ENCODE measurements around the gene VCAM1. TPM values are rescaled to one million over a fixed set of nuclear protein-coding genes. Genes with fewer than 3 reads are reported as not detected.
"Not testable (repeated sequence)": the region's sequence is repeated elsewhere in the genome, so short reads cannot be mapped to it uniquely, and the experiment has no call there.

VCAM1 gene
- total and polyA plus RNA-seq, 5 experiments from 2014 or later: 1.6 TPM; not detected in 4

DNA sequence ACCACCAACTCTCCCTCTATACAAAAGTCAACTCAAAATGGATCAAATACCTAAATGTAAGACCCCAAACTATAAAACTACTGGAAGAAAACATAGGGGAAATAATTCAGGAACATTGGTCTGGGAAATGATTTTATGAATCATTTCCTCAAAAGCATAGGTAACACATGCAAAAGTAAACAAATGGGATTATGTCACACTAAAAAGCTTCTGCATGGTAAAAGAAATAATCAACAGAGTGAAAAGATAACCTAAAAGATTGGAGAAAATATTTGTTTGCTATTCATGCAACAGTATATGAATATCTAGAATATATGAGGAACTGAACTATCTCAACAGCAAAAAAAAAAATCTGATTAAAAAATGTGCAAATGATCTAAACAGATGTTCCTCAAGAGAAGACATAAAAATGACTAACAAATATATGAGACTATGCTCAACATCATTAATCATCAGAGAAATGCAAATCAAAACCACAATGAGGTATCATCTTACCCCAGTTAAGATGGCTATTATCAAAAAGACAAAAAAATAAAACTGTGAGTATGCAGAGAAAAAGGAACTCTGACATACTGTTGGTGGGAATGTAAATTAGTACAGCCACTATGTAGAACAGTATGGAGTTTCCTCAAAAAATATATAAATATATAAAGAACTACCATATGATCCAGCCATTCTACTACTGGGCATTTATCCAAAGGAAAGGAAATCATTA lies 47.8 kb downstream of the VCAM1 start:
- POLR2A ChIA-PET: no interaction called here
- Mint-ChIP-seq H3K4me3 (no peak overlapping the region), H3K27me3 (peaks cover 0 to 4% (median 1%) of the 10 kb centered on the region in 5 donors), H3K36me3 (no peaks in the 10 kb centered on the region), H3K9me3 (no peaks in the 10 kb centered on the region), H3K4me1 (no peaks in the 10 kb centered on the region), H3K27ac (no peak overlapping the region)
- DNase-seq (no peak), ATAC-seq (no peak)

DNA sequence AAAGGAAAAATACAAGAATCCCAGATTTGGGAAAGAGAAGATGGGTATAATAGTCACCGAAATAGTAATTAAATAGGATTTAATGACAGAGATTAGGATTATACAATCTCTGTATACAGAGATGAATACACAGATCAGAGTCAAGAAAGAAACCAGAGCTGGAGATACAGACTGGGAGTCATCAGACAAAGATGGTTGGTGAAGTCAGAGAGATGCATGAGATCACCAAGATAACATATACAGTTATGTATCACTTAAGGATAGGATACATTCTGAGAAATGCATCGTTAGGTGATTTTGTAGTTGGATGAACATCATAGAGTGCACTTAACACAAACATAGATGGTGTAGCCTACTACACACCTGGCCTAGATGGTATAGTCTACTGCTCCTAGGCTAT lies 49.8 kb downstream of the VCAM1 start:
- Mint-ChIP-seq H3K4me1 (no peaks in the 10 kb centered on the region), H3K9me3 (no peaks in the 10 kb centered on the region), H3K27ac (no peak overlapping the region), H3K4me3 (no peak overlapping the region), H3K36me3 (no peaks in the 10 kb centered on the region), H3K27me3 (peaks cover 0 to 4% (median 0%) of the 10 kb centered on the region in 5 donors)
- POLR2A ChIA-PET: no interaction called here
- no peak for DNase-seq
- ATAC-seq: no peak

DNA sequence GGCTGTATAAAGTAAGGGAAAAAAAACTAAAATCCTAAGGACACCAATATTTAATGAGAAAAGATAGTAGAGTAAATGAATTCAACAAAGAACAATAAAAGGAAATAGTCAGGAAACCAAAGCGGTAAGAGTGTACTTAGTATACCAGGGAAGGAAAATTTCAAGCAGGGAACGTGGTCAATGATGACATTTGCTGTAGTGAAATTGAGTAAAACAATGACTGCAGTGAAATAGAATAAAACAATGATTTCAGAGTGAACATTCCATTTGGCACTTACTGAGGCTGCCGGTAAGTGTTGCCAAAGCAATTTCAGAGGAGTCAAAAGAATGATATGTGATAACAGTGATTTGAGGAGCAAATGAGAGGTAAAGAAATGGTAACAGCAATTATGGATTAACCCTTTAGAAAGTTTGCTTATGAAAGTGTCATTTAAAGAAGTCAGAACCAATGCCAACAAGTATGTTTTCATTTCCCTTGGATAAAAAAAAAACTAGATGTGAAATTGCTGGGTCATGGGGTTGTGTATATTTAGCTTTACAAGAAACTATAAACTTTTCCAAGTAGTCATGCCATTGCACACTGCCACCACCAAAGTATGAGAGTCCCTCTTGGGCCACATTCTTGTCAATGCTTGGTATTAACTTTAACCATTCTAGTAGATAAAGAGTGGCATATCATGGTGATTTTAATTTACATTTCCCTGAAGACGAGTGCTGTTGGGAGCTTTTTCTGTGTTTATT lies 50.5 kb downstream of the VCAM1 start:
- no peak for DNase-seq
- POLR2A ChIA-PET: no interaction called here
- H3K27ac Mint-ChIP-seq: no peak overlapping the region
- H3K27me3 Mint-ChIP-seq: peaks cover 0 to 2% (median 0%) of the 10 kb centered on the region in 5 donors
- ATAC-seq: no peak
- H3K4me1 Mint-ChIP-seq: no peaks in the 10 kb centered on the region
- H3K4me3 Mint-ChIP-seq: no peak overlapping the region
- no peaks in the 10 kb centered on the region for H3K36me3 Mint-ChIP-seq
- H3K9me3 Mint-ChIP-seq: no peaks in the 10 kb centered on the region

DNA sequence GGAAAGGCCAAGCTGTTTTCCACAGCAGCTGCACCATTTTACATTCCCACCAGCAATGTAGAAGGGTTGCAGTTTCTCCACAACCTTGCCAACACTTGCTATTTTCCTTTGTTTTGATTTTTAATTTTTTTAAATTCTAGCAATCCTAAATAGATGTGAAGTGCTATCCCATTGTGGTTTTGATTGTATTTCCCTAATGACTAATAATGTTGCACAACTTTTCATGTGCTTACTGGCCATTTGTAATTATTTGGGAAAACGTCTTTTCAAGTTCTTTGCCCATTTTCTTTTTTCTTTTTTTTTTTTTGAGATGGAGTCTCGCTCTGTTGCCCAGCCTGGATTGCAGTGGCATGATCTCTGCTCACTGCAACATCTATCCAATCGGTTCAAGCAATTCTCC lies 53.9 kb downstream of the VCAM1 start:
- no peak overlapping the region for H3K4me3 Mint-ChIP-seq
- DNase-seq (no peak), ATAC-seq (no peak)
- peaks cover 0 to 3% (median 0%) of the 10 kb centered on the region in 5 donors for H3K27me3 Mint-ChIP-seq
- H3K36me3 Mint-ChIP-seq: no peaks in the 10 kb centered on the region
- H3K4me1 Mint-ChIP-seq: no peaks in the 10 kb centered on the region
- H3K27ac Mint-ChIP-seq: no peak overlapping the region
- H3K9me3 Mint-ChIP-seq: no peaks in the 10 kb centered on the region
- POLR2A ChIA-PET: no interaction called here

DNA sequence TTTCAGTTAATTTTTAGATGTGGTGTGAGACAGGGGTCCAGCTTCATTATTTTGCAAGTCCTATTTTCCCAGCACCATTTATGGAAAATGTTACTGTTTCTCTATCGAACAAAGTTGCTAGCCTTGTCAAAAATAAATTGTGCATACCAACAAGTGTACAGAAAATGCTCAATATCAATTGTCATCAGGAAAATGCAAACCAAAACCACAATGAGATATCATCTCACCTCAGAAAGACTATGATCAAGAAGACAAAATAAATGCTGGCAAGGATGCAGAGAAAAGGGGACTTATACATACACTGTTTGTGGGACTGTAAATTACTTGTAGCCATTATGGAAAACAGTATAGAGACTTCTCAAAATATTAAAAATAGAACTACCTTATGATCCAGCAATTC lies 54.8 kb downstream of the VCAM1 start:
- Mint-ChIP-seq H3K4me1 (no peaks in the 10 kb centered on the region), H3K27ac (no peak overlapping the region), H3K36me3 (peaks cover 0 to 6% (median 0%) of the 10 kb centered on the region in 3 donors), H3K9me3 (peaks cover 0 to 4% (median 0%) of the 10 kb centered on the region in 9 donors), H3K4me3 (no peak overlapping the region), H3K27me3 (peaks cover 0 to 9% (median 7%) of the 10 kb centered on the region in 5 donors)
- DNase-seq: no peak
- ATAC-seq: no peak
- POLR2A ChIA-PET: no interaction called here

DNA sequence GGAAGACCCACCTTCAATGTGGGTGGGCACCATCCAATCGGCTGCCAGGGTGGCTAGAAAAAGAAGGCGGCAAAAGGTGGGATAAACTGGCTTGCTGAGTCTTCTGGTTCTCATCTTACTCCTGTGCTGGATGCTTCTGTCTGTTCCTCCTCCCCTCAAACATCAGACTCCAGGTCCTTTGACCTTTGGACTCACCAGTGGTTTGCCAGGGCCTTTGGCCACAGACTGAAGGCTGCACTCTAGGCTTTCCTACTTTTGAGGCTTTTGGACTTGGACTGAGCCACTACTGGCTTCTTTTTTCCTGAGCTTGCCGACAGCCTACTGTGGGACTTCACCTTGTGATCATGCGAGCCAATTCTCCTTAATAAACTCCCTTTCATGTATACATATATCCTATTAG lies 55.9 kb downstream of the VCAM1 start:
- no peak for DNase-seq
- Mint-ChIP-seq H3K4me3 (no peak overlapping the region), H3K27me3 (peaks cover 0 to 10% (median 7%) of the 10 kb centered on the region in 5 donors), H3K36me3 (peaks cover 0 to 7% (median 0%) of the 10 kb centered on the region in 3 donors), H3K27ac (no peak overlapping the region), H3K4me1 (no peaks in the 10 kb centered on the region), H3K9me3 (peaks cover 0 to 6% (median 0%) of the 10 kb centered on the region in 9 donors)
- ATAC-seq: no peak
- POLR2A ChIA-PET: no interaction called here

DNA sequence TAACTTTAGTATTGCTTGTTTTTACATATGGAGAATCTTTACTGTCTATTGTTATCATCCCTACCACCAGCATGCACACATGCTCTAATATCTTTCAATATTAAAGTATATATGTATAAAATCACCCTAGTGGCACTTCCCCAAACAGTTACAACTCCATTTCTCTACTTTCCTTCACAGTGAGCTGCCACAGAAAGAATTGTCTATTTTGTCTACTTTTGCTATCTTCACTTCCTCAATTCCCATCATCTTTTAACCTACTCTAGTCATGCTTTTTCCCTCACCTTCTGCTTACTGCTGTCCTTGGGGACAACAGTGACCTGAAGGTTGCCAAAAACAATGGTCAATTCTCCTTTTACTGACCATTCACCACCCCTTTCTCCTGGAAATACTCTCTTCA lies 59.2 kb downstream of the VCAM1 start:
- DNase-seq (no peak), ATAC-seq (no peak)
- Mint-ChIP-seq H3K9me3 (peaks cover 5 to 22% (median 14%) of the 10 kb centered on the region in 9 donors), H3K27me3 (peaks cover 0 to 12% (median 7%) of the 10 kb centered on the region in 5 donors), H3K4me1 (no peaks in the 10 kb centered on the region), H3K4me3 (no peak overlapping the region), H3K27ac (no peak overlapping the region), H3K36me3 (peaks cover 0 to 23% (median 8%) of the 10 kb centered on the region in 3 donors)
- POLR2A ChIA-PET: no interaction called here

DNA sequence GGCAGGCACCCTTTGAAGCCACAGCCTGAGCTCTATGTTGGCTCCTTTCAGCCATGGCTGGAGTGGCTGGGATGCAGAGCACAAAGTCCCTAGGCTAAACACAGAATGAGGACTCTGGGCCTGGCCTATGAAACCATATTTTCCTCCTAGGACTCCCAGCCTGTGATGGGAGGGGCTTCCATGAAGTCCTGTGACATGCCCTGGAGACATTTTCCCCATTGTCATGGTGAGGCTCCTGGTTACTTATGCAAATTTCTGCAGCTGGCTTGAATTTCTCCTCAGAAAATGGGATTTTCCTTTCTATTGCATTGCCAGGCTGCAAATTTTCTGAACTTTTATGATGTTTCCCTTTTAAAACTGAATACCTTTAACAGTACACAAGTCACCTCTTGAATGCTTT lies 61.3 kb downstream of the VCAM1 start:
- H3K27ac Mint-ChIP-seq: no peak overlapping the region
- POLR2A ChIA-PET: no interaction called here
- H3K27me3 Mint-ChIP-seq: peaks cover 0 to 15% (median 9%) of the 10 kb centered on the region in 5 donors
- H3K4me1 Mint-ChIP-seq: peaks cover 0 to 4% (median 3%) of the 10 kb centered on the region in 4 donors
- ATAC-seq (no peak), DNase-seq (no peak)
- no peak overlapping the region for H3K4me3 Mint-ChIP-seq
- peaks cover 5 to 22% (median 14%) of the 10 kb centered on the region in 9 donors for H3K9me3 Mint-ChIP-seq
- peaks cover 0 to 23% (median 8%) of the 10 kb centered on the region in 3 donors for H3K36me3 Mint-ChIP-seq

DNA sequence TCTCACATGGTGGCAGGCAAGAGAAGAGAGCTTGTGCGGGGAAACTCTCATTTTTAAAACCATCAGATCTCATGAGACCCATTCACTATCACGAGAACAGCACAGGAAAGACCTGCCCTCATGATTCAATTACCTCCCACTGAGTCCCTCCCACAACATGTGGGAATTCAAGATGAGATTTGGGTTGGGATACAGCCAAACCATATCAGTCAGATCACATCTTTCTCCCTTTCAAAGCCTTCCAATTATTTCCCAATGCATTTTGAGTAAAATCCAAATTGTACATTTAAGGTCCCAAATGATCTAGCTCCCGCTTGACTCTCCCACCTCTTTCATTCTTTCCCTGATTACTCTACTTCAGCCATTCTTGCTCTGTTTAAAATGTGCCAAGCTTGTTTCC lies 62.2 kb downstream of the VCAM1 start:
- H3K27ac Mint-ChIP-seq, POLR2A ChIA-PET, H3K4me1 Mint-ChIP-seq, ATAC-seq, DNase-seq, H3K4me3 Mint-ChIP-seq: not testable (repeated sequence)
- peaks cover 0 to 23% (median 8%) of the 10 kb centered on the region in 3 donors for H3K36me3 Mint-ChIP-seq
- H3K9me3 Mint-ChIP-seq: peaks cover 5 to 22% (median 14%) of the 10 kb centered on the region in 9 donors
- peaks cover 0 to 16% (median 10%) of the 10 kb centered on the region in 5 donors for H3K27me3 Mint-ChIP-seq

DNA sequence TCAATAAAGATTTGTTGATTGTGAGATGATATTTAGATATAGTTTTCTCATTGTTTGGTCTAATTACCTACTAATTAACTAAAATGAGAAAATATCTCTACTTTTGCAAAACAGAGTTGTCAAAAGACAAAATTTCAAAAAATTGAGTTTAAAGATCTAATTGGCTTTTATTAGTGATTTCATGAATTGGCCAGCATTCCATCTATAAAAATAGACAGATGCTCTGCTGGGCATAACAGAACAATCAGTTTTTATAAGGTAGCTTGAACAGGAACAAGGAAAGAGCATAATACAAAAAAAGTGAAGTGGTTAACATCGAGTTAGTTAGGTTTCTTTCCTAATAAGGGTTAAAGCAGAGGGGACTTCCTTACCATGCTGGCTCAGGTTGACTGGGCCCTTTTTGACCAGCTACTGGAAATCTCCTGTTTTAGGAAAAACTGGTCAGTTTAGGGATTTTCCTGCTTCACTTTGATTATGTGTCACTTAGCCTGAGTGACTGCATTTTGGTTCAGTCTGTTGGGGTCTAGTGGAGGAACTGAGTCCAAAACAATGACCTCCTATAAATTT lies 63.0 kb downstream of the VCAM1 start:
- Mint-ChIP-seq H3K4me3 (no peak overlapping the region), H3K4me1 (peaks cover 0 to 6% (median 3%) of the 10 kb centered on the region in 4 donors), H3K27me3 (peaks cover 0 to 16% (median 9%) of the 10 kb centered on the region in 5 donors), H3K36me3 (peaks cover 0 to 23% (median 8%) of the 10 kb centered on the region in 3 donors), H3K9me3 (peaks cover 5 to 22% (median 14%) of the 10 kb centered on the region in 9 donors), H3K27ac (no peak overlapping the region)
- POLR2A ChIA-PET: no interaction called here
- DNase-seq: no peak
- ATAC-seq: no peak

DNA sequence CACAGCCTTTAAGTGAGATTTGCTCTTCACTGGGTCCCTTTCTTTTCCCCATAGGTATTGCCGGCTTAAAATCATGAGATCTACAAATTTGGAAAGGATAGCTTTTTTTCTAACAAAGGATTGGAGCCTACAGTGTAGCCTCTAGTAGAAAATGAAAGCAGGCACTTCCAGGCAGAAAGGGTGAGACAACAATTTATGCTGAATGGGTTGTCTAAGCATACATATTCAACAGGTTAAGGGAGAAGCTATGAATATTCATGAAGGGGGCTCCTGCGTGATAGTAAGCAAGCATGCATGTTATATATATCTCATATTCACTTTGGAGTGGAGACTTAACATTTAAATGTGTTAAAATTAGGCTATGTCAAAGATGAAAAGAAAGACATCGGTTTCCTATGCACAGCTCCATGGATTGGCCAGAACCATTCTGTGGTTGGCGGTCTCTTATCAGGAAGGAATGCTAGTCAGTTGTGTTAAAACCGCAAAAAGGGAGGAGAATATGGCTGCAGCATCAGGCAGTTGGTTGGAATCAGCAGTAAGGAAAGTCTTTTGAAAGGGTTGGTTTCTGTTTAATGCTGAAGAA lies 66.0 kb downstream of the VCAM1 start:
- Mint-ChIP-seq H3K4me1 (peaks cover 0 to 6% (median 3%) of the 10 kb centered on the region in 4 donors), H3K27ac (no peak overlapping the region), H3K9me3 (peaks cover 5 to 16% (median 12%) of the 10 kb centered on the region in 9 donors), H3K27me3 (peaks cover 0 to 17% (median 6%) of the 10 kb centered on the region in 5 donors), H3K36me3 (peaks cover 0 to 15% (median 8%) of the 10 kb centered on the region in 3 donors), H3K4me3 (no peak overlapping the region)
- no peak for DNase-seq
- no peak for ATAC-seq
- POLR2A ChIA-PET: no interaction called here

DNA sequence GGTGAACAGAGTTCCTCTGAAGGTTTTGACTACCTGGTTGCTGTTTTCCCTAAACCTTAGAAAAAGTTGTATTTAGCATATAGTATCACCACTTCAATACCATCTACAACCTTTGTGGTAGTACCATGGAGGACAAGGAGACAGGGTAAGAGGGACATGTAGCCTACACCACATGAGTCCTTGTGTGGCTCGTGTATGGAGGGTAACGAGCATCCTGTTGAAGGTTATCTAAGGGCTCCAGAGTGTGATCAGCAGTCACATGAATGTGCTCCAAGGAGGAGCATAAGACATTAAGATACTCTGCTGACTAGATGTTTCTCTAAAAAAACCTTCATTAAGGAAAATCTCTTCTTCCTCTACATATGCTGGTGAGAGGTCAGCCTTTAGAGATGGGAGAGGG lies 67.3 kb downstream of the VCAM1 start:
- Mint-ChIP-seq H3K4me1 (peaks cover 0 to 6% (median 3%) of the 10 kb centered on the region in 4 donors), H3K9me3 (peaks cover 0 to 8% (median 5%) of the 10 kb centered on the region in 9 donors), H3K27ac (no peak overlapping the region), H3K36me3 (peaks cover 0 to 7% (median 4%) of the 10 kb centered on the region in 3 donors), H3K4me3 (no peak overlapping the region), H3K27me3 (peaks cover 0 to 17% (median 6%) of the 10 kb centered on the region in 5 donors)
- DNase-seq (no peak), ATAC-seq (no peak)
- POLR2A ChIA-PET: no interaction called here
